Measurements from ENCODE around the gene KLF8.

- TF ChIP-seq RAD21 (conservative IDR thresholded peaks at IDR 0.05) (no peak), CTCF (IDR thresholded peaks at IDR 0.05; ENCODE audit: poor library complexity, severe bottlenecking) (no peak), EZH2 (IDR thresholded peaks at IDR 0.05; ENCODE audit: borderline replicate concordance, insufficient read depth, low read length, poor library complexity, severe bottlenecking) (no peak), POLR2AphosphoS5 (IDR thresholded peaks at IDR 0.05) (no peak), REST (IDR thresholded peaks at IDR 0.05; ENCODE audit: borderline replicate concordance) (no peak), TAF1 (IDR thresholded peaks at IDR 0.05; ENCODE audit: low read depth) (no peak), EP300 (conservative IDR thresholded peaks at IDR 0.05; ENCODE audit: poor library complexity, severe bottlenecking) (no peak)
Measured at GRCh38 chrX:56288608-56289007, 56.5 kb downstream of the KLF8 start.

All from neural cell (in vitro differentiated cells).